Transverse colon (tissue), 4 donors: ENCODE data around the gene UMAD1. TPM values are rescaled to one million over a fixed set of nuclear protein-coding genes. Genes with fewer than 3 reads are reported as not detected.

Experiments
- DNase-seq: peaks from one replicate; pipeline ENCODE4 v3.0.0-alpha.2; 2019
- H3K27ac ChIP-seq, 4 donors: fragments of 200-600 bp; sonication (generic); 2 replicates each; pipeline ENCODE4 v1.5.1; 2016 to 2018; ENCODE audit warnings: inconsistent platforms in 4 of 4
- H3K27me3 ChIP-seq: fragments of 200-600 bp; sonication (generic); 2 replicates; pipeline ENCODE4 v1.5.1; 2017; ENCODE audit warnings: inconsistent platforms
- H3K36me3 ChIP-seq, 4 donors: fragments of 200-600 bp; sonication (generic); 2 replicates each; pipeline ENCODE4 v1.5.1; 2017 to 2019; ENCODE audit warnings: inconsistent platforms in 4 of 4
- H3K4me1 ChIP-seq, 4 donors: fragments of 200-600 bp; sonication (generic); 2 replicates each; pipeline ENCODE4 v1.5.1; 2017 to 2020; ENCODE audit warnings: inconsistent platforms in 4 of 4
- H3K4me3 ChIP-seq, 4 donors: fragments of 200-600 bp; sonication (generic); 1 replicate in 1 of 4; 2 replicates in 3 of 4; pipeline versions ENCODE4 v1.5.1 to v1.6.1; 2017 to 2019; ENCODE audit warnings: inconsistent platforms in 4 of 4
- H3K9me3 ChIP-seq, 2 donors: fragments of 200-600 bp; sonication (generic); 2 replicates each; pipeline ENCODE4 v1.5.1; 2017 to 2019; ENCODE audit warnings: inconsistent platforms in 2 of 2
- CTCF ChIP-seq, 5 experiments: fragments of 200-600 bp in 3 of 5; fragments of 450-650 bp in 2 of 5; sonication (generic) in 3 of 5; IDR thresholded peaks; 1 replicate in 2 of 5; 2 replicates in 3 of 5; pipeline ENCODE4 v1.5.1; 2016 to 2017; ENCODE audit warnings: antibody characterized with exemption in 5 of 5, inconsistent platforms in 3 of 5, mild to moderate bottlenecking in 2 of 5, moderate library complexity in 1 of 5
- EP300 ChIP-seq: sonication (generic); formaldehyde crosslinking; IDR thresholded peaks from one replicate; pipeline ENCODE4 v1.6.1; 2017; ENCODE audit warnings: antibody characterized with exemption, low read depth
- POLR2A ChIP-seq: fragments of 450-650 bp; IDR thresholded peaks from one replicate; pipeline ENCODE4 v1.6.1; 2016; ENCODE audit warnings: antibody characterized with exemption, mild to moderate bottlenecking, moderate library complexity
- POLR2AphosphoS5 ChIP-seq, 3 donors: sonication (generic); formaldehyde crosslinking; IDR thresholded peaks; one replicate each; pipeline ENCODE4 v1.6.1; 2016; ENCODE audit warnings: antibody characterized with exemption in 3 of 3
- WGBS, 2 donors: methylation state at CpG; one replicate each; pipeline ENCODE4 v1.1.5; 2018; ENCODE audit warnings: low coverage in 1 of 2; 5-methylcytosine and 5-hydroxymethylcytosine counted together
- in situ Hi-C, 4 donors: fragments of 200-750 bp; cut with MboI; loops; one replicate each; pipeline versions ENCODE4 v1.15.0 to v1.15.1; 2017; ENCODE audit warnings: low sequenced_read_pairs in 3 of 4, low pct_ligation_motif_present in 1 of 4, low pct_unique_long_range_greater_than_20kb in 1 of 4
- intact Hi-C: fragments of 100-400 bp; cut with DNase I; formaldehyde crosslinking; loops from one replicate; pipeline ENCODE4 v1.15.1; 2023; ENCODE audit warnings: low total_unique reads
- total RNA-seq, 4 donors: library from RNA; depleted of rRNA; stranded (reverse); fragments of >200 nt; gene quantifications; one replicate each; pipeline ENCODE4 v1.1.0, GENCODE V29; 2016

UMAD1 gene
- total RNA-seq, 4 donors from 2014 or later = 0.40 to 21.3 (median 14.6) TPM

GRCh38 chr7:7850150-7850549 lies 209.6 kb downstream of the UMAD1 start:
- Histone ChIP-seq H3K9me3 (peaks cover 7 to 9% of the 10 kb centered on the region in 2 donors), H3K36me3 (peaks cover 0 to 3% (median 0%) of the 10 kb centered on the region in 4 donors), H3K27ac (no peak overlapping the region), H3K4me3 (no peak overlapping the region), H3K4me1 (no peaks in the 10 kb centered on the region), H3K27me3 (no peaks in the 10 kb centered on the region)
- TF ChIP-seq POLR2A (no peak), EP300 (no peak), CTCF (IDR thresholded peaks at IDR 0.05) (no peak), POLR2AphosphoS5 (IDR thresholded peaks at IDR 0.05) (no peak)
- intact Hi-C loops (no loop called here), in situ Hi-C loops (no loop called here)
- whole genome bisulfite sequencing, 2 donors = 86 to 95% methylated on average over 1 of the region's 1 CpG
- DNase-seq = no peak

- Histone ChIP-seq H3K4me1 (no peaks in the 10 kb centered on the region), H3K36me3 (peaks cover 0 to 7% (median 0%) of the 10 kb centered on the region in 4 donors), H3K4me3 (no peak overlapping the region), H3K27me3 (no peaks in the 10 kb centered on the region), H3K9me3 (peaks cover 10 to 14% of the 10 kb centered on the region in 2 donors), H3K27ac (no peak overlapping the region)
- 95 to 100% methylated on average over 1 of the region's 1 CpG for WGBS, 2 donors
- TF ChIP-seq CTCF (IDR thresholded peaks at IDR 0.05) (no peak), POLR2AphosphoS5 (IDR thresholded peaks at IDR 0.05) (no peak), EP300 (no peak), POLR2A (no peak)
- intact Hi-C loops = no loop called here
- in situ Hi-C loops = no loop called here
- no peak for DNase-seq
Measured at GRCh38 chr7:7851381-7851780, 210.8 kb downstream of the UMAD1 start.

- no peaks in the 10 kb centered on the region for H3K27me3 ChIP-seq
- H3K27ac ChIP-seq = no peak overlapping the region
- no peaks in the 10 kb centered on the region for H3K4me1 ChIP-seq
- TF ChIP-seq EP300 (no peak), CTCF (IDR thresholded peaks at IDR 0.05) (no peak)
- intact Hi-C loops = no loop called here
- no peak overlapping the region for H3K4me3 ChIP-seq
- H3K9me3 ChIP-seq = peaks cover 10 to 14% of the 10 kb centered on the region in 2 donors
- 95 to 96% methylated on average over 3 of the region's 3 CpGs for WGBS, 2 donors
- in situ Hi-C loops = no loop called here
- peaks cover 0 to 7% (median 0%) of the 10 kb centered on the region in 4 donors for H3K36me3 ChIP-seq
- DNase-seq = no peak
Measured at GRCh38 chr7:7851991-7852390, 211.4 kb downstream of the UMAD1 start.

- Histone ChIP-seq H3K27me3 (no peaks in the 10 kb centered on the region), H3K4me3 (no peak overlapping the region), H3K4me1 (peaks cover 0 to 4% (median 0%) of the 10 kb centered on the region in 4 donors), H3K36me3 (peaks cover 0 to 7% (median 0%) of the 10 kb centered on the region in 4 donors), H3K9me3 (peaks cover 10 to 14% of the 10 kb centered on the region in 2 donors), H3K27ac (no peak overlapping the region)
- DNase-seq = no peak
- intact Hi-C loops (no loop called here), in situ Hi-C loops (no loop called here)
- TF ChIP-seq POLR2A (no peak), POLR2AphosphoS5 (IDR thresholded peaks at IDR 0.05) (no peak), CTCF (IDR thresholded peaks at IDR 0.05) (no peak), EP300 (no peak)
- WGBS, 2 donors = 81 to 83% methylated on average over 3 of the region's 3 CpGs
Measured at GRCh38 chr7:7857143-7857583, 216.6 kb downstream of the UMAD1 start.
